Measurements from ENCODE around the gene DTD2. TPM values are rescaled to one million over a fixed set of nuclear protein-coding genes. Genes with fewer than 3 reads are reported as not detected.

DTD2 gene
- total and polyA plus RNA-seq, 2 donors from 2014 or later: 7.7 to 16.2 TPM

DNA sequence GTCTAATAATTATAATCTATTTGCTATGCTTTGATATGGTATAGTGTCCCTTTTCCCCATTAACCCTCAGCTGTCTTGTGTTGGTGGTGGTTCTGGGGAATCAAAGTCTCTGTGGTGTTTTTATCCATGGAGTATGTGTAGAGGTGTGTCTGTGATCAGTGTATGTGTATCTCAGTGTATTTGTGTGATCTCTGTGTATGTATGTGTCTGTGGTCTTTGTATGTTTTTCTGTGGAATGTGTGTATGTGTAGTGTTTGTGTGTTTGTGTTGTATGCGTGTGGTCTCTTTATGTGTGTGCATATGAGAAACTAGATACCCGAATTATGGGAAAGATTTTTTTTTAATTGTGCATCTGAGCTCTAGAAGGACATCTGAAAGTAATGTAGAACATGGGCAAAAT is 29.5 kb upstream of the DTD2 start:
- no peaks in the 10 kb centered on the region for H3K36me3 ChIP-seq (ENCODE audit: control insufficient read depth in 2 of 3, insufficient read depth in 3 of 3, low read length in 3 of 3)
- FAIRE-seq (no peak), DNase-seq (no peak)
- intact Hi-C loops (cut with DNase I): no loop called here
- TF ChIP-seq, protein P1, sequence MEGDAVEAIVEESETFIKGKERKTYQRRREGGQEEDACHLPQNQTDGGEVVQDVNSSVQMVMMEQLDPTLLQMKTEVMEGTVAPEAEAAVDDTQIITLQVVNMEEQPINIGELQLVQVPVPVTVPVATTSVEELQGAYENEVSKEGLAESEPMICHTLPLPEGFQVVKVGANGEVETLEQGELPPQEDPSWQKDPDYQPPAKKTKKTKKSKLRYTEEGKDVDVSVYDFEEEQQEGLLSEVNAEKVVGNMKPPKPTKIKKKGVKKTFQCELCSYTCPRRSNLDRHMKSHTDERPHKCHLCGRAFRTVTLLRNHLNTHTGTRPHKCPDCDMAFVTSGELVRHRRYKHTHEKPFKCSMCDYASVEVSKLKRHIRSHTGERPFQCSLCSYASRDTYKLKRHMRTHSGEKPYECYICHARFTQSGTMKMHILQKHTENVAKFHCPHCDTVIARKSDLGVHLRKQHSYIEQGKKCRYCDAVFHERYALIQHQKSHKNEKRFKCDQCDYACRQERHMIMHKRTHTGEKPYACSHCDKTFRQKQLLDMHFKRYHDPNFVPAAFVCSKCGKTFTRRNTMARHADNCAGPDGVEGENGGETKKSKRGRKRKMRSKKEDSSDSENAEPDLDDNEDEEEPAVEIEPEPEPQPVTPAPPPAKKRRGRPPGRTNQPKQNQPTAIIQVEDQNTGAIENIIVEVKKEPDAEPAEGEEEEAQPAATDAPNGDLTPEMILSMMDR (IDR thresholded peaks at IDR 0.05; ENCODE audit: borderline replicate concordance, extremely low read depth, insufficient read depth): no peak
- H3K27ac ChIP-seq (ENCODE audit: low read depth in 2 of 2, low read length in 2 of 2): no peak overlapping the region
- H3K4me3 ChIP-seq (ENCODE audit: low read length in 3 of 3): no peak overlapping the region
- no peaks in the 10 kb centered on the region for H3K27me3 ChIP-seq (ENCODE audit: control insufficient read depth, insufficient read depth, low read length)
- no peak overlapping the region for H3K9ac ChIP-seq (ENCODE audit: low read length in 3 of 3)
- H3K4me1 ChIP-seq (ENCODE audit: control insufficient read depth in 2 of 3, insufficient read depth in 2 of 3, low read depth in 1 of 3, low read length in 3 of 3): no peaks in the 10 kb centered on the region
- H3K9me3 ChIP-seq (ENCODE audit: control insufficient read depth in 2 of 3, insufficient read depth in 1 of 3, low read length in 3 of 3): no peaks in the 10 kb centered on the region

DNA sequence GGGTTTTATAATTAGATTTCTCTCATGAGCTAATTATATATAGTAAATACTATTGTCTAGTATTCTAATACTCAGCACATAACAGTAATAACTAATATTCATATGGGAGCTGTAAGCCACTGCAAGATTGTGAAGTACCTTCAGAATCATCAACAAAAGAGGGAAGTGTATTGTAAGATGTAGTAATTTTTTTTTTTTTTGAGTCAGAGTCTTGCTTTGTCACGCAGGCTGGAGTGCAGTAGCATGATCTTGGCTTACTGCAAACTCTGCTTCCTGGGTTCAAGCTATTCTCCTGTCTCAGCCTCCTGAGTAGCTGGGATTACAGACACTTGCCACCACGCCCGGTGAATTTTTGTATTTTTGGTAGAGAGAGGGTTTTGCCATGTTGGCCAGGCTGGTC is 27.4 kb upstream of the DTD2 start:
- Histone ChIP-seq H3K27me3 (ENCODE audit: control insufficient read depth, insufficient read depth, low read length) (no peaks in the 10 kb centered on the region), H3K9me3 (ENCODE audit: control insufficient read depth in 2 of 3, insufficient read depth in 1 of 3, low read length in 3 of 3) (no peaks in the 10 kb centered on the region), H3K36me3 (ENCODE audit: control insufficient read depth in 2 of 3, insufficient read depth in 3 of 3, low read length in 3 of 3) (no peaks in the 10 kb centered on the region), H3K4me1 (ENCODE audit: control insufficient read depth in 2 of 3, insufficient read depth in 2 of 3, low read depth in 1 of 3, low read length in 3 of 3) (no peaks in the 10 kb centered on the region), H3K4me3 (ENCODE audit: low read length in 3 of 3) (no peak overlapping the region), H3K9ac (ENCODE audit: low read length in 3 of 3) (no peak overlapping the region), H3K27ac (ENCODE audit: low read depth in 2 of 2, low read length in 2 of 2) (no peak overlapping the region)
- TF ChIP-seq, protein P1 (IDR thresholded peaks at IDR 0.05; ENCODE audit: borderline replicate concordance, extremely low read depth, insufficient read depth): no peak
- DNase-seq: no peak
- no peak for FAIRE-seq
- intact Hi-C loops (cut with DNase I): no loop called here

- H3K4me3 ChIP-seq (ENCODE audit: low read length in 3 of 3): no peak overlapping the region
- TF ChIP-seq, protein P1 (IDR thresholded peaks at IDR 0.05; ENCODE audit: borderline replicate concordance, extremely low read depth, insufficient read depth): no peak
- DNase-seq: no peak
- FAIRE-seq: no peak
- intact Hi-C loops (cut with DNase I): no loop called here
- no peaks in the 10 kb centered on the region for H3K36me3 ChIP-seq (ENCODE audit: control insufficient read depth in 2 of 3, insufficient read depth in 3 of 3, low read length in 3 of 3)
- H3K9me3 ChIP-seq (ENCODE audit: control insufficient read depth in 2 of 3, insufficient read depth in 1 of 3, low read length in 3 of 3): no peaks in the 10 kb centered on the region
- H3K27ac ChIP-seq (ENCODE audit: low read depth in 2 of 2, low read length in 2 of 2): no peak overlapping the region
- H3K9ac ChIP-seq (ENCODE audit: low read length in 3 of 3): no peak overlapping the region
- no peaks in the 10 kb centered on the region for H3K27me3 ChIP-seq (ENCODE audit: control insufficient read depth, insufficient read depth, low read length)
- H3K4me1 ChIP-seq (ENCODE audit: control insufficient read depth in 2 of 3, insufficient read depth in 2 of 3, low read depth in 1 of 3, low read length in 3 of 3): no peaks in the 10 kb centered on the region
Measured at GRCh38 chr14:31480156-31480555, 22.9 kb upstream of the DTD2 start.

DNA sequence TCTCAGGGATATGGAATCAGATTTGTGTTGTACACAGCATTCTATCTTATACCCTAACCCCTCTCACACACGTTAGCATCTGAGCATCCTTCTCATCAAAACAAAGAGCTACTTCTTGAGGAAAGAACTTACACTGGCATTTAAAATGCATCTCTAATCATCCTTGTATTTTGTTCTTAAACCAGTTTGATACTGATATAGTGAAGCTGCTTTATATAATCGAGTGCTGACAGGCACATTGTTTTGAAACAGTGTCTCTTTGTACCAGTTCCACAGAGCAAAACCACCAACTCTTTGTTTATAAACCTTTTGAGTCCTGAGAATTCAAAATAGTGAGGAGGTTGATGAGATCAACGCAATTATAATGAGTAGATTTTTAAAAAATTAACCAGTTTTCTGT is 21.7 kb upstream of the DTD2 start:
- H3K27me3 ChIP-seq (ENCODE audit: control insufficient read depth, insufficient read depth, low read length): no peaks in the 10 kb centered on the region
- no peak overlapping the region for H3K4me3 ChIP-seq (ENCODE audit: low read length in 3 of 3)
- intact Hi-C loops (cut with DNase I): no loop called here
- H3K4me1 ChIP-seq (ENCODE audit: control insufficient read depth in 2 of 3, insufficient read depth in 2 of 3, low read depth in 1 of 3, low read length in 3 of 3): no peaks in the 10 kb centered on the region
- no peak overlapping the region for H3K9ac ChIP-seq (ENCODE audit: low read length in 3 of 3)
- TF ChIP-seq, protein P1 (IDR thresholded peaks at IDR 0.05; ENCODE audit: borderline replicate concordance, extremely low read depth, insufficient read depth): no peak
- H3K36me3 ChIP-seq (ENCODE audit: control insufficient read depth in 2 of 3, insufficient read depth in 3 of 3, low read length in 3 of 3): no peaks in the 10 kb centered on the region
- FAIRE-seq (no peak), DNase-seq (no peak)
- no peaks in the 10 kb centered on the region for H3K9me3 ChIP-seq (ENCODE audit: control insufficient read depth in 2 of 3, insufficient read depth in 1 of 3, low read length in 3 of 3)
- H3K27ac ChIP-seq (ENCODE audit: low read depth in 2 of 2, low read length in 2 of 2): no peak overlapping the region
